ENCODE measurements around the gene NAALADL2.

DNA sequence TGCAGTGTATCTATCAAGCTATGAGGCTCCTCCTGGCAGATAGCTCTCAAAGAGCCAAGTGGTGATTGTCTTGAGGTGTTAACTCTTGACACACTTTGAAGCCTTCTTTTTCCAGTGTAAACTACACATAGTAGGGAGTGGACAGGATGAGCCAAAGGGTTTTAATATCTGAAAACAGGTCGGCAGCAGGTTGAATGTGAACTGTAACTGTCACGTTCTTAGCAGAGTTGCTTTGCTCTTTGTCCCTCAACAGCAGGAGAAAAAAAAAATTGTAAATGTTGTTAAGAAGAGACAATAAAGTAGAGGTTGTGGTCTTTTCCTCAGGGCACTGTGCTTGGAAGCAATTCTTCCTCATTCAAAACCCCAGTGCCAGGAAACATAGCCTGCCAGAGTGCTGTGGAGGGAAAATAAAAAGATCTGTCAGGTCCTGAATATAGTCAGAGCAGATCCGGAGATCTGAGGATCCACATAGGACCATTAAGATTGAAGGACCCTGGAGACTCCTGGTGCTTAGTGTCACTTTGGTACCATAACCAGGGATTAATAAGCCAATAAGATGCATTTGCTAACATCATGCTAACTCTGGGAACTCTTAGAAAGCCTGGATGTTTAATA lies 229.7 kb downstream of the NAALADL2 start:
- TF ChIP-seq, protein P1, sequence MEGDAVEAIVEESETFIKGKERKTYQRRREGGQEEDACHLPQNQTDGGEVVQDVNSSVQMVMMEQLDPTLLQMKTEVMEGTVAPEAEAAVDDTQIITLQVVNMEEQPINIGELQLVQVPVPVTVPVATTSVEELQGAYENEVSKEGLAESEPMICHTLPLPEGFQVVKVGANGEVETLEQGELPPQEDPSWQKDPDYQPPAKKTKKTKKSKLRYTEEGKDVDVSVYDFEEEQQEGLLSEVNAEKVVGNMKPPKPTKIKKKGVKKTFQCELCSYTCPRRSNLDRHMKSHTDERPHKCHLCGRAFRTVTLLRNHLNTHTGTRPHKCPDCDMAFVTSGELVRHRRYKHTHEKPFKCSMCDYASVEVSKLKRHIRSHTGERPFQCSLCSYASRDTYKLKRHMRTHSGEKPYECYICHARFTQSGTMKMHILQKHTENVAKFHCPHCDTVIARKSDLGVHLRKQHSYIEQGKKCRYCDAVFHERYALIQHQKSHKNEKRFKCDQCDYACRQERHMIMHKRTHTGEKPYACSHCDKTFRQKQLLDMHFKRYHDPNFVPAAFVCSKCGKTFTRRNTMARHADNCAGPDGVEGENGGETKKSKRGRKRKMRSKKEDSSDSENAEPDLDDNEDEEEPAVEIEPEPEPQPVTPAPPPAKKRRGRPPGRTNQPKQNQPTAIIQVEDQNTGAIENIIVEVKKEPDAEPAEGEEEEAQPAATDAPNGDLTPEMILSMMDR (IDR thresholded peaks at IDR 0.05; ENCODE audit: poor library complexity, severe bottlenecking): no peak
- TF ChIP-seq SMC3 (conservative IDR thresholded peaks at IDR 0.05; ENCODE audit: poor library complexity) (no peak), RAD21 (conservative IDR thresholded peaks at IDR 0.05) (no peak)
